DLD1 (cell line): ENCODE data around the gene SPRYD3.

Source experiments
- in situ Hi-C: cut with HindIII; loops from 2 replicates; pipeline ENCODE4 v1.10.0; 2017; ENCODE audit warnings: low sequenced_read_pairs

Gene SPRYD3

GRCh38 chr12:53052419-53053217, 26.6 kb downstream of the SPRYD3 start:
- in situ Hi-C loops: no loop called here

GRCh38 chr12:53051881-53052412, 27.2 kb downstream of the SPRYD3 start:
- in situ Hi-C loops: no loop called here

GRCh38 chr12:53051058-53051880, 27.9 kb downstream of the SPRYD3 start:
- in situ Hi-C loops: no loop called here

- in situ Hi-C loops: no loop called here
These were observed 28.6 kb downstream of the SPRYD3 start for GRCh38 chr12:53050426-53051057.

GRCh38 chr12:53049571-53050318, 29.4 kb downstream of the SPRYD3 start, which contains the start of gene TNS2:
TNS2 (plus strand) TSS chr12:53050065; CDS start chr12:53050186, 121 bp downstream.
- in situ Hi-C loops: no loop called here

GRCh38 chr12:53048780-53049401, 30.3 kb downstream of the SPRYD3 start:
- in situ Hi-C loops: no loop called here

- in situ Hi-C loops: no loop called here
These were observed 31.0 kb downstream of the SPRYD3 start for GRCh38 chr12:53048033-53048779.

- in situ Hi-C loops: no loop called here
These were observed 31.8 kb downstream of the SPRYD3 start for GRCh38 chr12:53047221-53048032.

GRCh38 chr12:53046655-53047220, 32.5 kb downstream of the SPRYD3 start:
- in situ Hi-C loops: no loop called here

GRCh38 chr12:53045696-53046045, 33.5 kb downstream of the SPRYD3 start:
- in situ Hi-C loops: no loop called here

GRCh38 chr12:53044896-53045695, 34.1 kb downstream of the SPRYD3 start:
- in situ Hi-C loops: no loop called here

GRCh38 chr12:53044052-53044581, 35.1 kb downstream of the SPRYD3 start:
- in situ Hi-C loops: no loop called here

GRCh38 chr12:53042607-53043454, 36.4 kb downstream of the SPRYD3 start:
- in situ Hi-C loops: no loop called here

- in situ Hi-C loops: no loop called here
These were observed 39.3 kb downstream of the SPRYD3 start for GRCh38 chr12:53039851-53040250.

GRCh38 chr12:53036802-53037201, 42.4 kb downstream of the SPRYD3 start:
- in situ Hi-C loops: no loop called here

GRCh38 chr12:53034459-53034858, 44.7 kb downstream of the SPRYD3 start:
- in situ Hi-C loops: no loop called here
